K562 (cell line): ENCODE measurements around the gene NTN3. TPM values are rescaled to one million over a fixed set of nuclear protein-coding genes. Genes with fewer than 3 reads are reported as not detected.

Experiments used
- CREM ChIP-seq: IDR thresholded peaks from 2 replicates; pipeline ENCODE4 v1.6.1; 2014; ENCODE audit warnings: antibody characterized with exemption, low read depth
- HCFC1 ChIP-seq: IDR thresholded peaks from 2 replicates; pipeline ENCODE4 v1.6.1; 2012; ENCODE audit warnings: low read depth, low read length, improper control_type of control experiment
- HMGN3 ChIP-seq: IDR thresholded peaks from 2 replicates; pipeline ENCODE4 v1.6.1; 2011; ENCODE audit warnings: borderline replicate concordance, low read depth, mild to moderate bottlenecking, mixed read lengths, low read length; ENCODE audit not compliant: insufficient read length; ENCODE audit errors: extremely low read depth
- JUN ChIP-seq, 2 experiments: sonication (generic) in 1 of 2; formaldehyde crosslinking in 1 of 2; IDR thresholded peaks; 2 replicates each; pipeline versions ENCODE4 v1.6.1 to v1.8.0; 2012 to 2022; ENCODE audit warnings: borderline replicate concordance in 2 of 2, mild to moderate bottlenecking in 2 of 2, improper control_type of control experiment in 1 of 2, low read depth in 1 of 2, low read length in 1 of 2, missing genetic modification reagents in 1 of 2
- MLLT1 ChIP-seq, 2 experiments: fragments of 450-650 bp; IDR thresholded peaks; 2 replicates each; pipeline ENCODE4 v1.6.1; 2016
- REST ChIP-seq, 2 experiments: fragments of 450-650 bp; formaldehyde crosslinking in 1 of 2; IDR thresholded peaks; 2 replicates each; pipeline versions ENCODE4 v1.4.0 to v1.6.1; 2014 to 2020; ENCODE audit warnings: mild to moderate bottlenecking in 2 of 2, borderline replicate concordance in 1 of 2, low read depth in 1 of 2
- SOX6 ChIP-seq: fragments of 450-650 bp; IDR thresholded peaks from 2 replicates; pipeline ENCODE4 v1.6.1; 2014; ENCODE audit warnings: mild to moderate bottlenecking
- TCF3 ChIP-seq: sonication (generic); formaldehyde crosslinking; IDR thresholded peaks from 2 replicates; pipeline ENCODE4 v1.4.0; 2020; ENCODE audit warnings: mild to moderate bottlenecking, missing genetic modification reagents
- TFAP4 ChIP-seq: sonication (generic); formaldehyde crosslinking; IDR thresholded peaks from 2 replicates; pipeline ENCODE4 v1.8.0; 2022; ENCODE audit warnings: missing genetic modification reagents, mild to moderate bottlenecking, moderate library complexity, borderline replicate concordance
- USF1 ChIP-seq: sonication (generic); formaldehyde crosslinking; IDR thresholded peaks from 2 replicates; pipeline ENCODE4 v1.9.0; 2022; ENCODE audit warnings: mild to moderate bottlenecking, missing genetic modification reagents
- XRCC5 ChIP-seq: fragments of 200-400 bp; formaldehyde crosslinking; IDR thresholded peaks from 2 replicates; pipeline ENCODE4 v1.6.1; 2017; ENCODE audit warnings: low read depth, mild to moderate bottlenecking, low read length
- ZZZ3 ChIP-seq: fragments of 450-650 bp; IDR thresholded peaks from 2 replicates; pipeline ENCODE4 v1.6.1; 2016; ENCODE audit warnings: antibody characterized with exemption, mild to moderate bottlenecking, moderate library complexity
- polyA plus RNA-seq, 8 experiments: library from polyadenylated mRNA; depleted of rRNA in 4 of 8; stranded (reverse) in 5 of 8; unstranded in 3 of 8; fragments of >200 nt; fragmentation: Nextera tagmentation in 2 of 8; fragmentation: Illumina TruSeq in 1 of 8; extraction: Ambion mirVana in 2 of 8; extraction: Trizol in 1 of 8; gene quantifications; 2 replicates each; pipeline versions ENCODE4 v1.2.1 to v1.2.3, GENCODE V29; 2011 to 2014; ENCODE audit warnings: inconsistent platforms in 1 of 8, missing spikeins in 1 of 8
- total RNA-seq, 7 experiments: library from RNA; depleted of rRNA in 6 of 7; stranded (reverse); fragments of >200 nt in 6 of 7; fragmentation: Illumina TruSeq in 2 of 7; extraction: Trizol in 2 of 7; gene quantifications; 2 replicates each; pipeline versions ENCODE4 v1.2.1 to v1.2.3, GENCODE V29; 2011 to 2021; ENCODE audit warnings: low replicate concordance in 1 of 7

NTN3 gene
- total and polyA plus RNA-seq, 9 of the 15 experiments (the other 6 are each of a cell fraction or from before 2014, with no cell fraction given), result not detected

GRCh38 chr16:2520097-2520783 lies 49.1 kb downstream of the NTN3 start, which contains the start of gene AMDHD2 (continued):
- no peak for TF ChIP-seq MLLT1 (IDR thresholded peaks at IDR 0.05)
- TF ChIP-seq REST (IDR thresholded peaks at IDR 0.05; ENCODE audit: borderline replicate concordance), result peak; percentile 97
- no peak for TF ChIP-seq REST (CRISPR knock-in tag; IDR thresholded peaks at IDR 0.05; ENCODE audit: low read depth)
- TF ChIP-seq XRCC5, result no peak
- peak; percentile 61 for TF ChIP-seq HMGN3
- TF ChIP-seq TCF3 (CRISPR knock-in tag), result no peak
- peak; percentile 13; the same call in 1 of the 2 replicates for TF ChIP-seq SOX6
- TF ChIP-seq CREM, result peak; percentile 87
- no peak for TF ChIP-seq ZZZ3
- peak; percentile 71 for TF ChIP-seq HCFC1
- peak; percentile 95 for TF ChIP-seq USF1
- TF ChIP-seq TFAP4 (CRISPR knock-in tag), result peak; percentile 98
- peak; percentile 62; the same call in 1 of the 2 replicates for TF ChIP-seq JUN (IDR thresholded peaks at IDR 0.05; ENCODE audit: borderline replicate concordance, low read depth, low read length)
- TF ChIP-seq JUN (CRISPR knock-in tag; IDR thresholded peaks at IDR 0.05; ENCODE audit: borderline replicate concordance), result no peak
